ENCODE results near the gene SCD5.

SCD5 gene

GRCh38 chr4:82811392-82811791, 12.8 kb upstream of the SCD5 start:
- H3K4me3 ChIP-seq (replicated peaks; ENCODE audit: insufficient read depth, low read length) = no peak overlapping the region
- no peak for DNase-seq (ENCODE audit: low read depth in 1 of 2, low spot score in 1 of 2)
- TF ChIP-seq POLR2AphosphoS5 (IDR thresholded peaks at IDR 0.05; ENCODE audit: low read depth) = no peak
- no peak for TF ChIP-seq SPI1 (IDR thresholded peaks at IDR 0.05; ENCODE audit: borderline replicate concordance, low read depth)
- TF ChIP-seq, protein P1, sequence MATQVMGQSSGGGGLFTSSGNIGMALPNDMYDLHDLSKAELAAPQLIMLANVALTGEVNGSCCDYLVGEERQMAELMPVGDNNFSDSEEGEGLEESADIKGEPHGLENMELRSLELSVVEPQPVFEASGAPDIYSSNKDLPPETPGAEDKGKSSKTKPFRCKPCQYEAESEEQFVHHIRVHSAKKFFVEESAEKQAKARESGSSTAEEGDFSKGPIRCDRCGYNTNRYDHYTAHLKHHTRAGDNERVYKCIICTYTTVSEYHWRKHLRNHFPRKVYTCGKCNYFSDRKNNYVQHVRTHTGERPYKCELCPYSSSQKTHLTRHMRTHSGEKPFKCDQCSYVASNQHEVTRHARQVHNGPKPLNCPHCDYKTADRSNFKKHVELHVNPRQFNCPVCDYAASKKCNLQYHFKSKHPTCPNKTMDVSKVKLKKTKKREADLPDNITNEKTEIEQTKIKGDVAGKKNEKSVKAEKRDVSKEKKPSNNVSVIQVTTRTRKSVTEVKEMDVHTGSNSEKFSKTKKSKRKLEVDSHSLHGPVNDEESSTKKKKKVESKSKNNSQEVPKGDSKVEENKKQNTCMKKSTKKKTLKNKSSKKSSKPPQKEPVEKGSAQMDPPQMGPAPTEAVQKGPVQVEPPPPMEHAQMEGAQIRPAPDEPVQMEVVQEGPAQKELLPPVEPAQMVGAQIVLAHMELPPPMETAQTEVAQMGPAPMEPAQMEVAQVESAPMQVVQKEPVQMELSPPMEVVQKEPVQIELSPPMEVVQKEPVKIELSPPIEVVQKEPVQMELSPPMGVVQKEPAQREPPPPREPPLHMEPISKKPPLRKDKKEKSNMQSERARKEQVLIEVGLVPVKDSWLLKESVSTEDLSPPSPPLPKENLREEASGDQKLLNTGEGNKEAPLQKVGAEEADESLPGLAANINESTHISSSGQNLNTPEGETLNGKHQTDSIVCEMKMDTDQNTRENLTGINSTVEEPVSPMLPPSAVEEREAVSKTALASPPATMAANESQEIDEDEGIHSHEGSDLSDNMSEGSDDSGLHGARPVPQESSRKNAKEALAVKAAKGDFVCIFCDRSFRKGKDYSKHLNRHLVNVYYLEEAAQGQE (IDR thresholded peaks at IDR 0.05; ENCODE audit: insufficient replicate concordance, low read depth) = no peak
- no peaks in the 10 kb centered on the region for H3K27me3 ChIP-seq (ENCODE audit: insufficient read depth, poor library complexity, severe bottlenecking)
- no peak overlapping the region for H3K27ac ChIP-seq (replicated peaks)

GRCh38 chr4:82810176-82810575, 11.6 kb upstream of the SCD5 start:
- no peak for TF ChIP-seq POLR2AphosphoS5 (IDR thresholded peaks at IDR 0.05; ENCODE audit: low read depth)
- TF ChIP-seq, protein P1 (IDR thresholded peaks at IDR 0.05; ENCODE audit: insufficient replicate concordance, low read depth) = no peak
- TF ChIP-seq, protein P2, sequence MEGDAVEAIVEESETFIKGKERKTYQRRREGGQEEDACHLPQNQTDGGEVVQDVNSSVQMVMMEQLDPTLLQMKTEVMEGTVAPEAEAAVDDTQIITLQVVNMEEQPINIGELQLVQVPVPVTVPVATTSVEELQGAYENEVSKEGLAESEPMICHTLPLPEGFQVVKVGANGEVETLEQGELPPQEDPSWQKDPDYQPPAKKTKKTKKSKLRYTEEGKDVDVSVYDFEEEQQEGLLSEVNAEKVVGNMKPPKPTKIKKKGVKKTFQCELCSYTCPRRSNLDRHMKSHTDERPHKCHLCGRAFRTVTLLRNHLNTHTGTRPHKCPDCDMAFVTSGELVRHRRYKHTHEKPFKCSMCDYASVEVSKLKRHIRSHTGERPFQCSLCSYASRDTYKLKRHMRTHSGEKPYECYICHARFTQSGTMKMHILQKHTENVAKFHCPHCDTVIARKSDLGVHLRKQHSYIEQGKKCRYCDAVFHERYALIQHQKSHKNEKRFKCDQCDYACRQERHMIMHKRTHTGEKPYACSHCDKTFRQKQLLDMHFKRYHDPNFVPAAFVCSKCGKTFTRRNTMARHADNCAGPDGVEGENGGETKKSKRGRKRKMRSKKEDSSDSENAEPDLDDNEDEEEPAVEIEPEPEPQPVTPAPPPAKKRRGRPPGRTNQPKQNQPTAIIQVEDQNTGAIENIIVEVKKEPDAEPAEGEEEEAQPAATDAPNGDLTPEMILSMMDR (IDR thresholded peaks at IDR 0.05; ENCODE audit: insufficient read depth, low read length) = no peak
- TF ChIP-seq GABPA (IDR thresholded peaks at IDR 0.05; ENCODE audit: low read depth) = no peak
- TF ChIP-seq SPI1 (IDR thresholded peaks at IDR 0.05; ENCODE audit: borderline replicate concordance, low read depth) = no peak
- H3K4me3 ChIP-seq (replicated peaks; ENCODE audit: insufficient read depth, low read length) = no peak overlapping the region
- H3K27ac ChIP-seq (replicated peaks) = no peak overlapping the region
- no peaks in the 10 kb centered on the region for H3K27me3 ChIP-seq (ENCODE audit: insufficient read depth, poor library complexity, severe bottlenecking)
- DNase-seq (ENCODE audit: low read depth in 1 of 2, low spot score in 1 of 2) = no peak

GRCh38 chr4:82809619-82810018, 11.0 kb upstream of the SCD5 start:
- TF ChIP-seq SPI1 (IDR thresholded peaks at IDR 0.05; ENCODE audit: borderline replicate concordance, low read depth) (no peak), GABPA (IDR thresholded peaks at IDR 0.05; ENCODE audit: low read depth) (no peak), POLR2AphosphoS5 (IDR thresholded peaks at IDR 0.05; ENCODE audit: low read depth) (no peak)
- TF ChIP-seq, protein P2 (IDR thresholded peaks at IDR 0.05; ENCODE audit: insufficient read depth, low read length) = no peak
- TF ChIP-seq, protein P1 (IDR thresholded peaks at IDR 0.05; ENCODE audit: insufficient replicate concordance, low read depth) = no peak
- H3K4me3 ChIP-seq (replicated peaks; ENCODE audit: insufficient read depth, low read length) = no peak overlapping the region
- H3K27me3 ChIP-seq (ENCODE audit: insufficient read depth, poor library complexity, severe bottlenecking) = no peaks in the 10 kb centered on the region
- H3K27ac ChIP-seq (replicated peaks) = no peak overlapping the region
- no peak for DNase-seq (ENCODE audit: low read depth in 1 of 2, low spot score in 1 of 2)

Measured in HL-60 (cell line).